ENCODE data around the gene ADCY2. TPM values are rescaled to one million over a fixed set of nuclear protein-coding genes. Genes with fewer than 3 reads are reported as not detected.

The ADCY2 gene
- total RNA-seq, 1 donor from 2014 or later = not detected

DNA sequence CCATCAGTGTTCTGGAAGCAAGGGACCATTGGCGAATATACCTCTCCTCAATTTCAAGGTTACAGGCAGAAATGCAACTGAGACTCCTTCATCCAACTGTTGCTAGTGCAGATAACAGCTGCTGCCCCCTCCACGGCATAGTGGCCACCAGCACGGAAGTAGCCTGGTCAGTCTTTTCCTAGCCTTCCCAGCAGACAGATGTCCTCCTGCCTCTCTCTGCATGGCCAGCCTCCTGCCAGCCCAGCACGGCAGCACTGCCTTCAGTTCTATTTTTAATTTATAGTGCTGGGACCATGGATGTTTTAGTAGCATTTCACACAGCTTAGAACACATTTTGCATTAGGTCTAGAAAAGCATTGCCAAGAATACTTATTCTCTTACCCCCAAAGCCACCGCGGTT lies 266.4 kb downstream of the ADCY2 start:
- no peak for DNase-seq (ENCODE audit: low read depth in 2 of 2)

DNA sequence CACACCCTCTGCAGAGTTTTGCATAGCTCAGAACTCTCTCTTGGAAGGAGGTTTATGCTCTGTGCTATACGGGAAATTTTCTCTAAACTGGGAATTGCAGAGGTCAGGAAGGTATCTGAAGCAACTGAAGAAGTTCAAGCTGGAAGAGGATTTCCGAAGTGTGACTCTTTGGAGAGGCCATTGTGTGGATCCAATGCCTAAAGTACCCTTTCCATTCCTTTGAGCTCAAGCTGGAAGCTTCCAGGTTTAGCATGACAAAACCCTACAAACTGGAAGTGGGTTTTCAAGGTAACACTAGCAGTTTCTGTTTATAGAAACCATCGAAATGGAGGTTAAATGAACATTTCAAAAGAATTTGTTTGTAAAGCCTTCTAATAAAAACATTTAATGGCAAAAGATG lies 267.9 kb downstream of the ADCY2 start:
- no peak for DNase-seq (ENCODE audit: low read depth in 2 of 2)

DNA sequence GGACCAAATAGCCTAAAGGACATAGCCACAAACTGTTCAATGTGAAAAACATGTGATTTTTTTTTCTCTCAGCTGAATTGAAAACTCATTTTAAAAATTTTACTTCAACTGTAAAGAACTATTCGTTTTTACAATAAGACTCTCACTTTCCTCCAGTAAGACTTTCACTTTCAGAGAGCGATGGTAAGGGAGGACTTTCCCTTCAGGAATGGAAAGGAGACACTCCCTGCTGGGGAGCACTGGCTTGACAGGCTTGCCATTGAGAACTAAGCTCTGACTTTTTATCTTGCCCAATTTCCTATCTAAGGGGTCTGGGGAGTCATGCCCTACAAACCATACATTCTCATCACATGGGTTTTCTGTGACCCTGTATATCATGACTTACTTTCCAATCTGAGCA lies 268.3 kb downstream of the ADCY2 start:
- DNase-seq (ENCODE audit: low read depth in 2 of 2) = no peak

GRCh38 chr5:7667216-7667767 lies 271.4 kb downstream of the ADCY2 start:
- no peak for DNase-seq (ENCODE audit: low read depth in 2 of 2)

DNA sequence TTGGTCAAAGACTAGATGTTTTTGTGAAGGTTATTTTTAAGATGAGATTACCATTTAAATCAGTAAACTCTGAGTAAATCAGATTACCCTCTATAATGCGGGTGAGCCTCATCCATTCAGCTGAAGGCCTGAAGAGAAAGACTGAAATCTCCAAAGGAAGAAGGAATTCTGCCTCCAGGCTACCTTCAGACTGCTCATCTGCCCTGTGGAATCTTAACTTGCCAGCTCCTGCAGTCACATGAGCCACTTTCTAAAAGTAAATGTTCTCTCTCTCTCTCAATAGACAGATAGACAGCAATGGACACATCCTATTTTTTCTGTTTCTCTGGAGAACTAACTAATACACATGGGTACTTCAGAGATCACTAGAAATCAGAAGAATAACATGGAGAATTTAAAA lies 272.2 kb downstream of the ADCY2 start:
- DNase-seq (ENCODE audit: low read depth in 2 of 2) = no peak

DNA sequence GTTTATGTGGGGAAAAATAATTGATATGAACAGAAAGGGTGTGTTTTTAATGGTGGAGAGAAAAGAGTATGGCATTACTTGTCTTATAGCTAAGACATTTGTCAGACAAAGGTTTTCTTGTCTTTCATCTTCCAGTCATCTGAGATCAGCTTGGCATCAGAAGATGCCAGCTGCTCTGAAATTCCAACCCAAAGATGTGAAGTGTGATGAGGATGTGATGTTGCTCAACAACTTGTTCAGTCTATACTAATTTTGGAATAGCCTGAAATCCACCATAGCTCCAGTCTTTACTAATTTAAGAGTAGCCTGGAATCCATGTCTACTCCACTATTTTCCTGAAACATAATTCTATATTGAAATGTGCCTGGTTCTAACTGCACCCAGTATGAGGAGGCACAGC lies 272.7 kb downstream of the ADCY2 start:
- DNase-seq (ENCODE audit: low read depth in 2 of 2) = no peak

- no peak for DNase-seq (ENCODE audit: low read depth in 2 of 2)
Observed at GRCh38 chr5:7671381-7671993, 275.5 kb downstream of the ADCY2 start.

- no peak for DNase-seq (ENCODE audit: low read depth in 2 of 2)
Observed at GRCh38 chr5:7673658-7674057, 277.7 kb downstream of the ADCY2 start.

GRCh38 chr5:7676455-7676854 lies 280.5 kb downstream of the ADCY2 start:
- DNase-seq (ENCODE audit: low read depth in 2 of 2) = no peak

GRCh38 chr5:7678030-7678429 lies 282.1 kb downstream of the ADCY2 start:
- DNase-seq (ENCODE audit: low read depth in 2 of 2) = no peak

DNA sequence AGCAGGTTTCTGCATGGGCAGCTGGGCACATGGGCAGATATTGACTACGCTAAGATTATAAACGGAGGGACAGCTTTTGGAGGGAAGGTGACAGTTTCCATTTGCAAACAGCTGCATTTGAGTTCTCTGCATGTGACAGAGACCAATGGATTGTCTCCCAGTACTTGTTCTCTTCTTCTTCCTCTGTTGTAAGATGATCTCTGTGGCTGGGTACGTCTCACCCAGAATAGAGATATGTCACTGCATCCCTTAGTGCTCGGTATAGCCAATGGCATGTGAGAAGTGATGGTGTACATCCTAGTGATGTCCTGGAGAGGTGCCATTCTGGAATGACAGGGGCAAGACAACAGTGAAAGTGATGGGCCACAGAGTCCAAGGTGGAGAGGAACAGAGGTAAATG lies 283.7 kb downstream of the ADCY2 start:
- DNase-seq (ENCODE audit: low read depth in 2 of 2) = no peak

- DNase-seq (ENCODE audit: low read depth in 2 of 2) = no peak
Observed at GRCh38 chr5:7680260-7680659, 284.3 kb downstream of the ADCY2 start.

DNA sequence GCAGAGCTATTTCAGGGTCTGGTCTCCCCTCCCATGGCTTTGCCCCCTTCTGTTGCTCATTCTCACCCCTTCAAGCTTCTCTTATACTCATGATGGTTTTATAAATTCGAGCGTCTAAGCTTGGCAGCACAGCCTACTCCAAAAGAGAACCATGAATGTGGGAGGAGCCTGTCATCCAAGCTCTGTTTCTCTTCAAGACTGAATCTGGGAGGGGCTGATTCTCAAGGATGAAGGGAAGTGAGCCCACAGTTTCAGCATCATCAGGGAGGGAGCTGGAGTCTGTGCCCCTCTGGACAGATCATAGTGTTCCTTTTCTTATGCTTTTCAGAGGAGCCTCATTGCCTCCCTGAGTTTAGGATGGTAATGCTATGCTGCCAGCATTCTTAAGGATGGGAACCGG lies 286.4 kb downstream of the ADCY2 start:
- no peak for DNase-seq (ENCODE audit: low read depth in 2 of 2)

DNA sequence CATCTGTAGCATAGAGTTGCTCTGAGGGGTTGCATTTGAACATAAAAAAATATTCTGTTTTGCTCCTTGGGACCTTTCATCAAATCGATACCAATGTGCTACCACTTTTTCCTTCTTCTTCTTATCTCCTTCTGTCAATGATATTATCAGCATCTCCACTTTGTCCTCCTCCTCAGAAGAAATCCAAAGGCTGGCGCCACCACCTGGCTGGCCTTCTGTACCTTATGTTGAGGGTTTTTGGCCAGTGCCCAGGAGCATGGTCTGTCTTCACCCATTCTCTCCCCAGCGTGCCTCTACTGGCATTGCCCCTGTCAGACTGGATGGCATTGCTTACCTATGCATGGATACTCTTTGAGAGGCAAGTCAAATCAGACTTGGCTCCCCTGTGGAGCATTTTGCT lies 287.8 kb downstream of the ADCY2 start:
- no peak for DNase-seq (ENCODE audit: low read depth in 2 of 2)

- DNase-seq (ENCODE audit: low read depth in 2 of 2) = no peak
Observed at GRCh38 chr5:7684826-7685225, 288.9 kb downstream of the ADCY2 start.

DNA sequence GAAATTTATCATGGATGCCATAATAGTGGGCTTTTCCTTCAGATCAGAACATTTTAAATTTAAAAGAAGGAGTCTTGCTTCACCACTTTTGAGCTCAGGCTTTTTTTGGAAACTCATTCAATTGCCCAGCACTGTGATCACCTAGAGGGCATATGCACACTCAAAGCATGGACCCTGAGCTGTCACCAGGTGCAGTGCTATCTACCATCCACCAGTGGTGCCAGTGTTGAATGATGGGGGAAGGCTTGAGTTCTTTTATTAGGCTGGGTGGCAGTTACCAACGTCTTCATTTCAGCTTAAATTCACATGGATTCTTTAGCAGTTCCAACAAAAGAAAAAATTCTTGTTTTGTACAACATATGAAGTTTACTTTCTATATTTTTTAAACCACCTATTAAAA lies 290.9 kb downstream of the ADCY2 start:
- DNase-seq (ENCODE audit: low read depth in 2 of 2) = no peak

GRCh38 chr5:7690557-7690956 lies 294.6 kb downstream of the ADCY2 start:
- no peak for DNase-seq (ENCODE audit: low read depth in 2 of 2)

GRCh38 chr5:7705261-7705660 lies 309.3 kb downstream of the ADCY2 start:
- no peak for DNase-seq (ENCODE audit: low read depth in 2 of 2)

DNA sequence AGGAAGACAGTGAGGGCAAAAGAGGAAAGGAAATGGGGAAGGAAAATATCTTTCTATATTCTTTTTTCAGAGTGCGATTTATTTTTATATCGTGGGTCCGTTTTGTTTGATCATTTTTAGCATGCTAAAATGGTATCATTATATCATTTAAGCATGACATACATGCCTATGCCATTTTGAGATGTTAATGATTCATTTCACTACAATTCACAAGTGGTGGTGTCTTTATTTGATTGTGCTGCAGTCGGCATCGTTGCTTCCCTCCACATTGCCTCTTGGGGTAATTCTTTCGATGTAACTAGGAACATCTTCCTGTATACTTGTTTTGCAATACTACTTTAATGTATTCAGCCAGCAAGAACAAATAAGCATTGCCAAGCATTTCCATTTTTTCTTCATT lies 309.8 kb downstream of the ADCY2 start:
- DNase-seq (ENCODE audit: low read depth in 2 of 2) = no peak

GRCh38 chr5:7706256-7706655 lies 310.3 kb downstream of the ADCY2 start:
- no peak for DNase-seq (ENCODE audit: low read depth in 2 of 2)

DNA sequence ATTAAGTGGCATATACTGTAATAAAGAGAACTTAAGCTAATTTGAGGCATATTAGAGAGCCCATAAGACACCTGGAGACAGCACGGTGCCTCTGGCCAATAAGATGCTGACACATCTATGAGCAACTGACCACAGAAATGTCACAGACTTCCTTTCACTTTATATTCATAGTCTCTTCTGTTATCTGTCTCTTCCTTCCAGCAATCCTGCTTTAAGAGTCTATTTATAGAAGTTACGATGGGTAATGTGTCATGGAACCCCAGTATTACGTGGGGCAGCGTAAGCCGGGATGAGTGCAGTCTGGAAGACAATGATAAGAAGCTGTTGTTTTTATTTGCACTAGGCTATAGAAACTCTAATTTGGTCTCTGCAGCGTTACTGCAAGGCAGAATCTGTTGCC lies 318.2 kb downstream of the ADCY2 start:
- no peak for DNase-seq (ENCODE audit: low read depth in 2 of 2)

DNA sequence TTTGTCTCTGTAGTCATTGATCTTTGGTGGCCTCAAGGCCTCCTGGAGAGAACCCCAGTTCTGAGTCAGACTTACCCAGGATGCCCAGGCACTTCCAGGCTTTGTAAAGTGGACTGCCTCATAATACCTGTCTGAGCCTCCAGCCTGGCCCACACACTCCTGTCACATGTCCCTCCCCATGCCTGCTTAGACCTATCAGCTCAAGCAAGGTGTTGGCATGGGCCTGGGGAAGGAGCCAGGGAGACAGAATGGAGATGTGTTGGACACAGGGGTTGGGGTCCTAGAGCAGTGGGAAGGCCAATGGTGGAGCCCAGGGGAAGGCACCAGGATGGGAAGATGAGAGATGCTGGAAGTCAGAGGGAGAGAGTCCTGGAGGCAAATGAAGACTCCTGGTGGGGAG lies 318.8 kb downstream of the ADCY2 start:
- DNase-seq (ENCODE audit: low read depth in 2 of 2) = no peak

GRCh38 chr5:7717691-7718090 lies 321.8 kb downstream of the ADCY2 start:
- DNase-seq (ENCODE audit: low read depth in 2 of 2) = no peak

GRCh38 chr5:7728076-7728475 lies 332.1 kb downstream of the ADCY2 start:
- DNase-seq (ENCODE audit: low read depth in 2 of 2) = no peak

Data from lung microvascular endothelial cell (primary cell).